ENCODE data around the gene ECE2.

The ECE2 gene

GRCh38 chr3:184272269-184272668 is 3.6 kb upstream of the ECE2 start:
- H3K4me3 ChIP-seq (ENCODE audit: control insufficient read depth, low read depth, low read length): no peak overlapping the region
- TF ChIP-seq CTCF (IDR thresholded peaks at IDR 0.05; ENCODE audit: control insufficient read depth, insufficient read depth, low read depth, low read length, missing control alignments): no peak
- DNase-seq (ENCODE audit: low read depth): no peak

GRCh38 chr3:184275381-184275701 is 481 bp upstream of the ECE2 start:
- DNase-seq (ENCODE audit: low read depth): no peak
- no peak overlapping the region for H3K4me3 ChIP-seq (ENCODE audit: control insufficient read depth, low read depth, low read length)
- no peak for TF ChIP-seq CTCF (IDR thresholded peaks at IDR 0.05; ENCODE audit: control insufficient read depth, insufficient read depth, low read depth, low read length, missing control alignments)

GRCh38 chr3:184277366-184277765 is 1.5 kb downstream of the ECE2 start:
- no peak for DNase-seq (ENCODE audit: low read depth)
- no peak for TF ChIP-seq CTCF (IDR thresholded peaks at IDR 0.05; ENCODE audit: control insufficient read depth, insufficient read depth, low read depth, low read length, missing control alignments)
- no peak overlapping the region for H3K4me3 ChIP-seq (ENCODE audit: control insufficient read depth, low read depth, low read length)

- no peak overlapping the region for H3K4me3 ChIP-seq (ENCODE audit: control insufficient read depth, low read depth, low read length)
- DNase-seq (ENCODE audit: low read depth): no peak
- no peak for TF ChIP-seq CTCF (IDR thresholded peaks at IDR 0.05; ENCODE audit: control insufficient read depth, insufficient read depth, low read depth, low read length, missing control alignments)
Observed at GRCh38 chr3:184282941-184283340, 7.1 kb downstream of the ECE2 start.

- TF ChIP-seq CTCF (IDR thresholded peaks at IDR 0.05; ENCODE audit: control insufficient read depth, insufficient read depth, low read depth, low read length, missing control alignments): no peak
Observed at GRCh38 chr3:184283681-184284080, 7.9 kb downstream of the ECE2 start.

GRCh38 chr3:184284696-184285095 is 8.9 kb downstream of the ECE2 start:
- peak; percentile 58 for TF ChIP-seq CTCF (IDR thresholded peaks at IDR 0.05; ENCODE audit: control insufficient read depth, insufficient read depth, low read depth, low read length, missing control alignments)
- DNase-seq (ENCODE audit: low read depth): peak; percentile 34
- no peak overlapping the region for H3K4me3 ChIP-seq (ENCODE audit: control insufficient read depth, low read depth, low read length)

More at GRCh38 chr3:184283681-184284080, 7.9 kb downstream of the ECE2 start:
- no peak for DNase-seq (ENCODE audit: low read depth)
- no peak overlapping the region for H3K4me3 ChIP-seq (ENCODE audit: control insufficient read depth, low read depth, low read length)

- peak; percentile 70 for TF ChIP-seq CTCF (IDR thresholded peaks at IDR 0.05; ENCODE audit: control insufficient read depth, insufficient read depth, low read depth, low read length, missing control alignments)
- DNase-seq (ENCODE audit: low read depth): no peak
- no peak overlapping the region for H3K4me3 ChIP-seq (ENCODE audit: control insufficient read depth, low read depth, low read length)
Observed at GRCh38 chr3:184289426-184289938, 13.7 kb downstream of the ECE2 start.

Data from AG09309 (cell line).